ENCODE measurements around the gene CDK14. TPM values are rescaled to one million over a fixed set of nuclear protein-coding genes. Genes with fewer than 3 reads are reported as not detected.

The CDK14 gene
- total RNA-seq, 1 experiment from 2014 or later: 57.9 TPM

- Mint-ChIP-seq H3K27me3 (ENCODE audit: low read depth) (no peaks in the 10 kb centered on the region), H3K27ac (no peak overlapping the region), H3K36me3 (no peaks in the 10 kb centered on the region), H3K9me3 (no peaks in the 10 kb centered on the region), H3K4me1 (peaks cover 47% of the 10 kb centered on the region), H3K4me3 (no peak overlapping the region)
- ChIA-PET CTCF (interaction anchor here (0.5 to 0.6 kb wide), 3 partner anchors 418 to 1813 kb away, joined by 3 read pairs; no protein-coding TSS in a partner anchor), POLR2A (no interaction called here)
- ATAC-seq: no peak
- no peak for TF ChIP-seq CREM (CRISPR knock-in tag; IDR thresholded peaks at IDR 0.05)
- TF ChIP-seq OVOL2 (CRISPR knock-in tag; IDR thresholded peaks at IDR 0.05; ENCODE audit: borderline replicate concordance): no peak
- TF ChIP-seq IRF1 (CRISPR knock-in tag; IDR thresholded peaks at IDR 0.05): no peak
- no peak for TF ChIP-seq CREB1 (CRISPR knock-in tag; IDR thresholded peaks at IDR 0.05)
- no peak for TF ChIP-seq ZNF263 (CRISPR knock-in tag; IDR thresholded peaks at IDR 0.05; ENCODE audit: low read depth)
- TF ChIP-seq, protein P1, sequence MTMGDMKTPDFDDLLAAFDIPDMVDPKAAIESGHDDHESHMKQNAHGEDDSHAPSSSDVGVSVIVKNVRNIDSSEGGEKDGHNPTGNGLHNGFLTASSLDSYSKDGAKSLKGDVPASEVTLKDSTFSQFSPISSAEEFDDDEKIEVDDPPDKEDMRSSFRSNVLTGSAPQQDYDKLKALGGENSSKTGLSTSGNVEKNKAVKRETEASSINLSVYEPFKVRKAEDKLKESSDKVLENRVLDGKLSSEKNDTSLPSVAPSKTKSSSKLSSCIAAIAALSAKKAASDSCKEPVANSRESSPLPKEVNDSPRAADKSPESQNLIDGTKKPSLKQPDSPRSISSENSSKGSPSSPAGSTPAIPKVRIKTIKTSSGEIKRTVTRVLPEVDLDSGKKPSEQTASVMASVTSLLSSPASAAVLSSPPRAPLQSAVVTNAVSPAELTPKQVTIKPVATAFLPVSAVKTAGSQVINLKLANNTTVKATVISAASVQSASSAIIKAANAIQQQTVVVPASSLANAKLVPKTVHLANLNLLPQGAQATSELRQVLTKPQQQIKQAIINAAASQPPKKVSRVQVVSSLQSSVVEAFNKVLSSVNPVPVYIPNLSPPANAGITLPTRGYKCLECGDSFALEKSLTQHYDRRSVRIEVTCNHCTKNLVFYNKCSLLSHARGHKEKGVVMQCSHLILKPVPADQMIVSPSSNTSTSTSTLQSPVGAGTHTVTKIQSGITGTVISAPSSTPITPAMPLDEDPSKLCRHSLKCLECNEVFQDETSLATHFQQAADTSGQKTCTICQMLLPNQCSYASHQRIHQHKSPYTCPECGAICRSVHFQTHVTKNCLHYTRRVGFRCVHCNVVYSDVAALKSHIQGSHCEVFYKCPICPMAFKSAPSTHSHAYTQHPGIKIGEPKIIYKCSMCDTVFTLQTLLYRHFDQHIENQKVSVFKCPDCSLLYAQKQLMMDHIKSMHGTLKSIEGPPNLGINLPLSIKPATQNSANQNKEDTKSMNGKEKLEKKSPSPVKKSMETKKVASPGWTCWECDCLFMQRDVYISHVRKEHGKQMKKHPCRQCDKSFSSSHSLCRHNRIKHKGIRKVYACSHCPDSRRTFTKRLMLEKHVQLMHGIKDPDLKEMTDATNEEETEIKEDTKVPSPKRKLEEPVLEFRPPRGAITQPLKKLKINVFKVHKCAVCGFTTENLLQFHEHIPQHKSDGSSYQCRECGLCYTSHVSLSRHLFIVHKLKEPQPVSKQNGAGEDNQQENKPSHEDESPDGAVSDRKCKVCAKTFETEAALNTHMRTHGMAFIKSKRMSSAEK (CRISPR knock-in tag; IDR thresholded peaks at IDR 0.05; ENCODE audit: borderline replicate concordance): no peak
- TF ChIP-seq ZBTB21 (CRISPR knock-in tag; IDR thresholded peaks at IDR 0.05; ENCODE audit: borderline replicate concordance): no peak
- no peak for TF ChIP-seq ZNF138 (CRISPR knock-in tag; conservative IDR thresholded peaks at IDR 0.05)
- TF ChIP-seq GRHL2 (CRISPR knock-in tag; IDR thresholded peaks at IDR 0.05; ENCODE audit: insufficient replicate concordance, severe bottlenecking): no peak
- TF ChIP-seq TEAD1 (CRISPR knock-in tag; IDR thresholded peaks at IDR 0.05): no peak
- TF ChIP-seq CBFB (CRISPR knock-in tag; IDR thresholded peaks at IDR 0.05; ENCODE audit: low read depth): no peak
- no peak for DNase-seq (ENCODE audit: low spot score)
Observed at GRCh38 chr7:90611115-90611514, 15.0 kb downstream of the CDK14 start.

- Mint-ChIP-seq H3K27ac (no peak overlapping the region), H3K36me3 (no peaks in the 10 kb centered on the region), H3K9me3 (no peaks in the 10 kb centered on the region), H3K4me1 (peaks cover 48% of the 10 kb centered on the region), H3K4me3 (no peak overlapping the region), H3K27me3 (ENCODE audit: low read depth) (no peaks in the 10 kb centered on the region)
- DNase-seq (ENCODE audit: low spot score) (no peak), ATAC-seq (peak; percentile 80)
- POLR2A ChIA-PET: no interaction called here
- CTCF ChIA-PET: no interaction called here
- TF ChIP-seq ATF1 (CRISPR knock-in tag; IDR thresholded peaks at IDR 0.05): no peak
- no peak for TF ChIP-seq KAT7 (CRISPR knock-in tag; IDR thresholded peaks at IDR 0.05; ENCODE audit: borderline replicate concordance)
- no peak for TF ChIP-seq USF1 (CRISPR knock-in tag; IDR thresholded peaks at IDR 0.05)
- TF ChIP-seq ZNF396 (CRISPR knock-in tag; IDR thresholded peaks at IDR 0.05; ENCODE audit: borderline replicate concordance): no peak
- TF ChIP-seq ESRRA (CRISPR knock-in tag; IDR thresholded peaks at IDR 0.05; ENCODE audit: borderline replicate concordance): no peak
- TF ChIP-seq NR3C1 (CRISPR knock-in tag; conservative IDR thresholded peaks at IDR 0.05; ENCODE audit: low read depth): no peak
- TF ChIP-seq ZNF423 (CRISPR knock-in tag; IDR thresholded peaks at IDR 0.05): no peak
- TF ChIP-seq E2F4 (CRISPR knock-in tag; IDR thresholded peaks at IDR 0.05; ENCODE audit: borderline replicate concordance, low read depth): no peak
- TF ChIP-seq FOXP1 (CRISPR knock-in tag; IDR thresholded peaks at IDR 0.05; ENCODE audit: borderline replicate concordance): no peak
- TF ChIP-seq, protein P2, sequence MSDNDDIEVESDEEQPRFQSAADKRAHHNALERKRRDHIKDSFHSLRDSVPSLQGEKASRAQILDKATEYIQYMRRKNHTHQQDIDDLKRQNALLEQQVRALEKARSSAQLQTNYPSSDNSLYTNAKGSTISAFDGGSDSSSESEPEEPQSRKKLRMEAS (CRISPR knock-in tag; IDR thresholded peaks at IDR 0.05): no peak
- TF ChIP-seq, protein P1 (CRISPR knock-in tag; IDR thresholded peaks at IDR 0.05; ENCODE audit: borderline replicate concordance): no peak
- no peak for TF ChIP-seq NR1H2 (CRISPR knock-in tag; IDR thresholded peaks at IDR 0.05)
- TF ChIP-seq ATF3 (CRISPR knock-in tag; conservative IDR thresholded peaks at IDR 0.05): no peak
- TF ChIP-seq ZMAT4 (CRISPR knock-in tag; IDR thresholded peaks at IDR 0.05): no peak
Observed at GRCh38 chr7:90613088-90613498, 17.0 kb downstream of the CDK14 start.
